Neural progenitor cell (in vitro differentiated cells): Measurements from ENCODE around the gene PRDM5. TPM values are rescaled to one million over a fixed set of nuclear protein-coding genes. Genes with fewer than 3 reads are reported as not detected.

ENCODE experiments used
- DNase-seq: peaks from one replicate; pipeline ENCODE4 v3.0.0-alpha.2; 2016; ENCODE audit warnings: low spot score
- H2AFZ ChIP-seq: fragments of 200-600 bp; sonication (generic); replicated peaks from 2 replicates; pipeline ENCODE4 v1.6.1; 2016; ENCODE audit warnings: antibody characterized with exemption
- H3F3A ChIP-seq: fragments of 200-600 bp; sonication (generic); 2 replicates; pipeline ENCODE4 v1.6.1; 2016; ENCODE audit warnings: antibody characterized with exemption, low read depth
- H3K27ac ChIP-seq: fragments of 200-600 bp; sonication (generic); 2 replicates; pipeline ENCODE4 v1.5.1; 2016; ENCODE audit warnings: mild to moderate bottlenecking
- H3K27me3 ChIP-seq: fragments of 200-600 bp; sonication (generic); 2 replicates; pipeline ENCODE4 v1.6.1; 2016; ENCODE audit warnings: mild to moderate bottlenecking, moderate library complexity
- H3K36me3 ChIP-seq: fragments of 200-600 bp; sonication (generic); 2 replicates; pipeline ENCODE4 v1.5.1; 2016
- H3K4me1 ChIP-seq: fragments of 200-600 bp; sonication (generic); 2 replicates; pipeline ENCODE4 v1.6.1; 2016; ENCODE audit warnings: mixed run types
- H3K4me2 ChIP-seq: fragments of 200-600 bp; sonication (generic); 2 replicates; pipeline ENCODE4 v1.6.1; 2016
- H3K4me3 ChIP-seq: fragments of 200-600 bp; sonication (generic); 2 replicates; pipeline ENCODE4 v1.5.1; 2016
- H3K79me2 ChIP-seq: fragments of 200-600 bp; sonication (generic); 2 replicates; pipeline ENCODE4 v1.6.1; 2016; ENCODE audit warnings: low read depth
- H3K9ac ChIP-seq: fragments of 200-600 bp; sonication (generic); 2 replicates; pipeline ENCODE4 v1.6.1; 2016
- H3K9me3 ChIP-seq: fragments of 200-600 bp; sonication (generic); 2 replicates; pipeline ENCODE4 v1.5.1; 2016; ENCODE audit warnings: low read depth
- H4K20me1 ChIP-seq: fragments of 200-600 bp; sonication (generic); 2 replicates; pipeline ENCODE4 v1.6.1; 2016; ENCODE audit warnings: low read depth
- H3K27ac Mint-ChIP-seq: 3 replicates; pipeline ENCODE4 v1.8.0; 2021; ENCODE audit warnings: mixed read lengths
- H3K27me3 Mint-ChIP-seq: 2 replicates; pipeline ENCODE4 v1.8.0; 2022; ENCODE audit warnings: low read depth, mild to moderate bottlenecking, inconsistent platforms, moderate library complexity, mixed read lengths; ENCODE audit not compliant: insufficient read depth
- H3K36me3 Mint-ChIP-seq: 3 replicates; pipeline ENCODE4 v1.8.0; 2021; ENCODE audit warnings: mixed read lengths
- H3K4me1 Mint-ChIP-seq: 3 replicates; pipeline ENCODE4 v1.8.0; 2021; ENCODE audit warnings: mixed read lengths
- H3K4me3 Mint-ChIP-seq: 3 replicates; pipeline ENCODE4 v1.8.0; 2021; ENCODE audit warnings: mild to moderate bottlenecking, moderate library complexity, mixed read lengths
- H3K9me3 Mint-ChIP-seq: 3 replicates; pipeline ENCODE4 v1.8.0; 2020; ENCODE audit warnings: mixed read lengths
- EZH2 ChIP-seq: fragments of 200-600 bp; sonication (generic); IDR thresholded peaks from 2 replicates; pipeline ENCODE4 v1.6.1; 2017; ENCODE audit warnings: antibody characterized with exemption, mild to moderate bottlenecking, moderate library complexity
- EZH2phosphoT487 ChIP-seq: fragments of 200-600 bp; sonication (generic); IDR thresholded peaks from 2 replicates; pipeline ENCODE4 v1.6.1; 2017; ENCODE audit warnings: antibody characterized with exemption
- total RNA-seq: library from RNA; depleted of rRNA; stranded (reverse); fragments of >200 nt; gene quantifications from 2 replicates; pipeline ENCODE4 v1.2.3, GENCODE V29; 2015; ENCODE audit warnings: low replicate concordance
- TF ChIP-seq, protein P1 (sequence below): fragments of 200-600 bp; sonication (generic); IDR thresholded peaks from 2 replicates; pipeline ENCODE4 v1.5.1; 2017; ENCODE audit warnings: antibody characterized with exemption, mild to moderate bottlenecking

PRDM5 gene
- total RNA-seq, 1 donor from 2014 or later = 51.7 TPM

DNA sequence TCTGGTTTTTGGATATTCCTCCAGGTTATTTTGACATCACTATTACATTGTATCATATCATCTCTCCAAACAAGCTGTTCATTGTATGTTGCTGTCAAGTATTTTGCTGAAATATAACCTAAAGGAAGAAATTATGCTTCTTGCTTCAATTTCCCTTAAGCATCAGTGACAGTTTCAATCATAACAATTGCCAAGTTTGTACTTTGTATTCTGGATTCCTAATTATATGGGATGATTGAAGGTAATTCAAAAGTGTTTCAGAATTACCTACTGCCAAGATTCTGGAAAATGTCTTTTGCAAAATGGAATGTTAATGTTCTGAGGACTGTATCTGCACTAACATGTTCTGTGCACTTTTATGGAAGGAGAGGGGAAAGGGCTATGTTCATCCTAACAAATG, 228.7 kb downstream of the PRDM5 start:
- no peak for DNase-seq

DNA sequence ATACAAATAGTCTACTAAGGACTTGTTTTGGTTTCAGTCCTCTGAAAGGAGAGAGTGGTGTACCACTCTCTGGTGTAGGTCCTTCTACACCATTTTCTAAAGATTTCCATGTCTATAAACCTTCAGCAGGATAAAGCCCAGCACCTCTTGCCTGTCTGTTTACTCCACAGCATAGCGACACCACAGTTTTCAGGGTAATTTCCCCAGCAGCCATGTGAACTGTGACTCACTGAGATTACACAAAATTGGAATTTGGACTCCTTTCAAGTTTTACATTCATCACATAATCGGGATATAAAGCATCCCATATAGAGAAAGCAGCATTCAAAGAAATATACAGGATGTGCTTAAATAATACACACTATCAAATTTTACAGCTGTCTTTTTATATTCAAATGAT, 229.6 kb downstream of the PRDM5 start:
- Mint-ChIP-seq H3K36me3 (no peaks in the 10 kb centered on the region), H3K4me3 (no peak overlapping the region), H3K4me1 (peaks cover 16% of the 10 kb centered on the region), H3K27me3 (no peaks in the 10 kb centered on the region), H3K27ac (no peak overlapping the region), H3K9me3 (no peaks in the 10 kb centered on the region)
- no peaks in the 10 kb centered on the region for H3K27me3 ChIP-seq
- H3F3A ChIP-seq = no peaks in the 10 kb centered on the region
- no peak overlapping the region for H3K27ac ChIP-seq
- H3K79me2 ChIP-seq = no peaks in the 10 kb centered on the region
- no peak for DNase-seq
- TF ChIP-seq, protein P1, sequence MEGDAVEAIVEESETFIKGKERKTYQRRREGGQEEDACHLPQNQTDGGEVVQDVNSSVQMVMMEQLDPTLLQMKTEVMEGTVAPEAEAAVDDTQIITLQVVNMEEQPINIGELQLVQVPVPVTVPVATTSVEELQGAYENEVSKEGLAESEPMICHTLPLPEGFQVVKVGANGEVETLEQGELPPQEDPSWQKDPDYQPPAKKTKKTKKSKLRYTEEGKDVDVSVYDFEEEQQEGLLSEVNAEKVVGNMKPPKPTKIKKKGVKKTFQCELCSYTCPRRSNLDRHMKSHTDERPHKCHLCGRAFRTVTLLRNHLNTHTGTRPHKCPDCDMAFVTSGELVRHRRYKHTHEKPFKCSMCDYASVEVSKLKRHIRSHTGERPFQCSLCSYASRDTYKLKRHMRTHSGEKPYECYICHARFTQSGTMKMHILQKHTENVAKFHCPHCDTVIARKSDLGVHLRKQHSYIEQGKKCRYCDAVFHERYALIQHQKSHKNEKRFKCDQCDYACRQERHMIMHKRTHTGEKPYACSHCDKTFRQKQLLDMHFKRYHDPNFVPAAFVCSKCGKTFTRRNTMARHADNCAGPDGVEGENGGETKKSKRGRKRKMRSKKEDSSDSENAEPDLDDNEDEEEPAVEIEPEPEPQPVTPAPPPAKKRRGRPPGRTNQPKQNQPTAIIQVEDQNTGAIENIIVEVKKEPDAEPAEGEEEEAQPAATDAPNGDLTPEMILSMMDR = no peak
- no peak for TF ChIP-seq EZH2
- no peak for TF ChIP-seq EZH2phosphoT487
- no peak overlapping the region for H2AFZ ChIP-seq
- peaks cover 17% of the 10 kb centered on the region for H3K4me1 ChIP-seq
- H3K4me2 ChIP-seq = no peak overlapping the region
- no peaks in the 10 kb centered on the region for H4K20me1 ChIP-seq
- no peak overlapping the region for H3K4me3 ChIP-seq
- H3K9me3 ChIP-seq = no peaks in the 10 kb centered on the region
- H3K9ac ChIP-seq = no peak overlapping the region
- H3K36me3 ChIP-seq = no peaks in the 10 kb centered on the region

More for the DNA sequence above, 228.7 kb downstream of the PRDM5 start:
- no peaks in the 10 kb centered on the region for H3K36me3 ChIP-seq
- H4K20me1 ChIP-seq = no peaks in the 10 kb centered on the region
- no peaks in the 10 kb centered on the region for H3F3A ChIP-seq
- H3K27me3 ChIP-seq = no peaks in the 10 kb centered on the region
- no peaks in the 10 kb centered on the region for H3K9me3 ChIP-seq
- H2AFZ ChIP-seq = no peak overlapping the region
- H3K79me2 ChIP-seq = no peaks in the 10 kb centered on the region
- no peak overlapping the region for H3K27ac ChIP-seq
- no peaks in the 10 kb centered on the region for H3K9me3 Mint-ChIP-seq
- H3K4me3 ChIP-seq = no peak overlapping the region
- no peak overlapping the region for H3K4me3 Mint-ChIP-seq
- H3K4me2 ChIP-seq = no peak overlapping the region
- H3K27me3 Mint-ChIP-seq = no peaks in the 10 kb centered on the region
- no peak overlapping the region for H3K27ac Mint-ChIP-seq
- H3K9ac ChIP-seq = no peak overlapping the region
- H3K4me1 ChIP-seq = peaks cover 21% of the 10 kb centered on the region
- TF ChIP-seq, protein P1 = no peak
- TF ChIP-seq EZH2phosphoT487 = no peak
- peaks cover 16% of the 10 kb centered on the region for H3K4me1 Mint-ChIP-seq
- no peaks in the 10 kb centered on the region for H3K36me3 Mint-ChIP-seq

DNA sequence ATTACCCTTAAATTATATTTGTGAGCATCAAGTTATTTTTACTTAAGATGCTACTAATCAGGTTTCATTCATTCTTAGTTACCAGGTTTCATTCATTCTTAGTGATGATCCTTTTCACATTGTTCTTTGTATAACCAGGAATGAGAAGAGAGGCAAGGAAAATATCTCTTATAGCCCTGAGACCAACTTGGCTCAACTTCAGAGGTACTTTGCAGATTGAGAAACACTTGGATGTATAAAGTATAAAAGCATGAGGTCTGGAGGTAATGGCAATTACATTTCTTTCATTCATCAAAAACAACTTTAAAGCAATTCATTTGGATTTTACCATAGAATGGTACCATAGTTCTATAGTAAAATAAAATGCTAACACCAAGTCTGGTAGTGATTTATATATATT, 231.0 kb downstream of the PRDM5 start:
- Histone ChIP-seq H4K20me1 (no peaks in the 10 kb centered on the region), H3K27ac (no peak overlapping the region), H3K9ac (no peak overlapping the region), H3K4me2 (no peak overlapping the region), H3K79me2 (no peaks in the 10 kb centered on the region), H3F3A (no peaks in the 10 kb centered on the region), H3K27me3 (no peaks in the 10 kb centered on the region), H3K9me3 (no peaks in the 10 kb centered on the region), H3K4me1 (peaks cover 10% of the 10 kb centered on the region), H3K4me3 (no peak overlapping the region), H2AFZ (no peak overlapping the region), H3K36me3 (no peaks in the 10 kb centered on the region)
- H3K4me1 Mint-ChIP-seq = peaks cover 15% of the 10 kb centered on the region
- H3K27ac Mint-ChIP-seq = no peak overlapping the region
- no peaks in the 10 kb centered on the region for H3K9me3 Mint-ChIP-seq
- no peaks in the 10 kb centered on the region for H3K27me3 Mint-ChIP-seq
- no peak for DNase-seq
- no peak overlapping the region for H3K4me3 Mint-ChIP-seq
- no peak for TF ChIP-seq EZH2phosphoT487
- no peak for TF ChIP-seq EZH2
- TF ChIP-seq, protein P1 = no peak
- no peaks in the 10 kb centered on the region for H3K36me3 Mint-ChIP-seq

DNA sequence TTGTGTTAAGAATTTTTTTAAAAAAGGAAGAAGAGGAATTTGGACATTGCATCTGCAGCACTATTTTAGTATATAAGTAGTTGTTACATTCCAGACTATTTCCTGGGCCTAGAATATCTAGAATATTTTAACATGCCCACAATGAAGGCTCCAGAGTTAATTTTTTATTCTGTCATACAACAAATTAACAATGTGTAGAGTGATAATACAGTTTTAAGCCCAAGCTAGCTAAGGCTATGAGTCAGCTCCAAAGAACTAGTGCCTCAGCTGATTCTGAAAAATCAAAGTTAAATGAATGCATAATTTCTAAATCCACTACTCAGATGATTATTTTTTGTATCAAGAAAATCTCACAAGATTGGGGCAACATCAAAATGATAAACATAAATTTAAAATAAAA, 231.4 kb downstream of the PRDM5 start:
- Histone ChIP-seq H3K9me3 (no peaks in the 10 kb centered on the region), H3F3A (no peaks in the 10 kb centered on the region), H3K4me1 (peaks cover 6% of the 10 kb centered on the region), H3K27ac (no peak overlapping the region), H3K4me2 (no peak overlapping the region), H3K36me3 (no peaks in the 10 kb centered on the region), H3K79me2 (no peaks in the 10 kb centered on the region), H2AFZ (no peak overlapping the region), H3K27me3 (no peaks in the 10 kb centered on the region), H3K4me3 (no peak overlapping the region), H4K20me1 (no peaks in the 10 kb centered on the region), H3K9ac (no peak overlapping the region)
- Mint-ChIP-seq H3K36me3 (no peaks in the 10 kb centered on the region), H3K27ac (no peak overlapping the region), H3K4me3 (no peak overlapping the region), H3K27me3 (no peaks in the 10 kb centered on the region), H3K9me3 (no peaks in the 10 kb centered on the region), H3K4me1 (peaks cover 11% of the 10 kb centered on the region)
- TF ChIP-seq EZH2phosphoT487 = no peak
- TF ChIP-seq EZH2 = no peak
- TF ChIP-seq, protein P1 = no peak
- DNase-seq = no peak
